ENCODE data around the gene GABBR2.

GRCh38 chr9:98396656-98397055 is 312.1 kb downstream of the GABBR2 start:
- TF ChIP-seq CTCF (IDR thresholded peaks at IDR 0.05) (no peak), EZH2 (IDR thresholded peaks at IDR 0.05; ENCODE audit: borderline replicate concordance, insufficient read depth, low read depth, low read length, poor library complexity, severe bottlenecking) (no peak)

Data from B cell (primary cell).